Stimulated activated CD4-positive, alpha-beta T cell treated with anti-CD3 and anti-CD28 coated beads, TNF-alpha, amount 100 ng/mL, for 4 hours (primary cell): ENCODE data around the gene MALSU1.

Source experiments
- DNase-seq, 3 experiments: peaks; one replicate each; pipeline ENCODE4 v3.0.0-alpha.2; 2020; ENCODE audit warnings: low read depth in 3 of 3

MALSU1 gene

DNA sequence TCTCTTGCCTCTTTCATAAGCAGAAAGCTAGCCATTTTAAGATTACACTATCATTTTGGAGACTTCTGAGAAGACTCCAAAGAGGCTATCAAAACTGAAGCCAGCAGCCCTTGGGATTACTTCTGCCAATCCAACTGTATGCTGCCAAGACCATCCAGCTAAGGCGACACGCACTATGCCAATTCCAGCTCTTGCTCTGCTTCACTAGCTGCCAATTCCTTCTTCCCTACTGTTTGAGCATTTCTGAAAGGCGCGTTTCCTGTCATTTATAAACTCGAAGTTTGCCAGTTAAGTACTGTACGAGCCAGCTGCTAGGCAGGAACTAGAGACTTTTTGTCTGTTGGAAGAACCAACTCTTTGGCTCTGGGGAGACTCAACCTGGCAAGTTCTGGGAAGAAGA is 36.5 kb downstream of the MALSU1 start:
- no peak for DNase-seq

DNA sequence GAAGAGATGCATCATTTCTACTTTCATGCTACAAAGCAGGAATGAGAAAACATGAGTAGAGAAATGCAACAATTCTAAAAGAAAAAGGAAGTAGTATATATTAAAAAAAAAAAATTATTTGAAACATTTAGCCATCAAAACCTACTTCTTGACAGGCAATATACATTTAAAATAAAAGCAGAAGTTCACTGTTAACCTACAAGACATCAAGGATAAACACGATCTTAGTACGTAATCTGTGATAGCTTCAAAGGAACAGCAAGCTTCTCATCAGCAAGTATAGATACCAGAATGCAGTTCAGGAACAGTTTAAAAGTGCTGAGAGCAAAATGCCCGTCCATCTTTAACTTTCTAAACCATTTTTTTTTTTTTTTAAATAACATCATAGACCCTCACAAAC is 36.9 kb downstream of the MALSU1 start:
- no peak for DNase-seq

DNA sequence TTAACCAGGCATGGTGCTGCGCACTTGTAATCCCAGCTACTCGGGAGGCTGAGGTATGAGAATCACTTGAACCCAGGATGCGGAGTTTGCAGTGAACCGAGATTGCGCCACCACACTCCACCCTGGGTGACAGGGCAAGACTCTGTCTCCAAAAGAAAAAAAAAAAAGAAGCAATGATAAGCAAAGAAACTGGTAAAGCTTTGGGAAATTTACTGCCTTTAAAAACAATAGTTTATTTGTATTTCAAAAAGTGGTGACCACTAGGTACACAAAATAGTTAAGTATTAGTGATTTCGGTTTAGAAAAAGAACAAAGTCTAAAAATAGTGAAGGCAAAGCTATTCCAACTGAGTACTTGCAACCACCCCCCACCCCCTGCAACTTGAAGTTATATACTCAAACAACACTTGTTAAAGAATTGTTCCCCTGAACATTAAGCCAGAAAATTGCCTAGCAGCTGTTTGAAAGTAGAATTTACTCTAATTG is 37.7 kb downstream of the MALSU1 start:
- no peak for DNase-seq

DNA sequence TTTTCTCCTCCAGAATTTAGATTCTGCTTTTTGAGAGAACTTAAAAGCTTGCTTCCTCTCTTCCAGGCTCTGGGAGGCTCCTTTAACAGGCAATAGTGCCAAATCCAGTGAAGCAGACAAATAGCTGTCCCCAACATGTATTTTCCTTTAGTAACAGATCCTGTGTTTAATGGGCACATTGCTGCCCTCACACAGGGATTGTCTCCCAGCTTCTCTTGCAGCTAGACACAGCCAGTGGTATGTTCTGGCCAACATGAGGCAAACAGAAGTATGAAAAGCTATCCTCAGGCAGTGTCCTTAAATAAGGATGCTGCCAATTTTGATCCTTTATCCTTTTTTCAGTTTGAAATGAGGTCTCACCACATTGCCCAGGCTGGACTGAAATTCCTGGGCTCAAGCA is 38.2 kb downstream of the MALSU1 start:
- DNase-seq, result no peak

DNA sequence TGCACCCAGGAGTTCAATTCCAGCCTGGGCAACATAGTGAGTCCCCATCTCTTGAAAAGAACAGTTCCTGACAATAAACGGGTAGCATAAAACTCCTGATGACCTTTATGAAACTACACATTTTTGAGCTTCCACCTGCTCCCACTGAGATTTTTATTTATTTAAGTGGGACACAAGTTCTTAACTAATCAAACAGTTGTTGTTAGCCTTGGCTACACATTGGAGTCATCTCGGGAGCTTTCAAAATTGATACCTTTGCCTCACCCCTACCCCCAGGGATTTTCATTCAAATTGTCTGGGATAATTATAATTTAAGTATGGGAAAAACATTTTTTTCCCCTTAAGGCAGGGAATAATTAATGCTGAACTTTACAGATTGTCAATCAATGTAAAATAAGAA is 39.3 kb downstream of the MALSU1 start:
- DNase-seq, result no peak

DNA sequence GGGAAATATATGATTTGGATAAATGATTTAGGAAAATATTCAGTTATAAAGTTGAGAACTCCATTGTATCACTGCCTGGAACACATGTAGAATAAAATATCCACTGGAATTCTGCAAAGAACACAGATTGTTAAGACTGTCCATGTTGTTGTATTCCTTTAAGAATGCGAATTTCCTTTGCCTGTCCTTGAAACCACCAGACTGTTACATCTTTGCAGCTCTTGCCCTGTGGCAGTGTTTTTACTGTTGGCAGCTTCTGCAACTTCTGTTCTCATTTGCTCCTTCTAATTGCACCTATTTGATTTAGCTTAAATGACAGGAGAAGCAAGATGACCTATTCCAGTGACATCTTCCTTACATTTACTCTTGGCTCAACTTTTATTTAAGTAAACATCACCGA is 39.7 kb downstream of the MALSU1 start:
- DNase-seq, result no peak

DNA sequence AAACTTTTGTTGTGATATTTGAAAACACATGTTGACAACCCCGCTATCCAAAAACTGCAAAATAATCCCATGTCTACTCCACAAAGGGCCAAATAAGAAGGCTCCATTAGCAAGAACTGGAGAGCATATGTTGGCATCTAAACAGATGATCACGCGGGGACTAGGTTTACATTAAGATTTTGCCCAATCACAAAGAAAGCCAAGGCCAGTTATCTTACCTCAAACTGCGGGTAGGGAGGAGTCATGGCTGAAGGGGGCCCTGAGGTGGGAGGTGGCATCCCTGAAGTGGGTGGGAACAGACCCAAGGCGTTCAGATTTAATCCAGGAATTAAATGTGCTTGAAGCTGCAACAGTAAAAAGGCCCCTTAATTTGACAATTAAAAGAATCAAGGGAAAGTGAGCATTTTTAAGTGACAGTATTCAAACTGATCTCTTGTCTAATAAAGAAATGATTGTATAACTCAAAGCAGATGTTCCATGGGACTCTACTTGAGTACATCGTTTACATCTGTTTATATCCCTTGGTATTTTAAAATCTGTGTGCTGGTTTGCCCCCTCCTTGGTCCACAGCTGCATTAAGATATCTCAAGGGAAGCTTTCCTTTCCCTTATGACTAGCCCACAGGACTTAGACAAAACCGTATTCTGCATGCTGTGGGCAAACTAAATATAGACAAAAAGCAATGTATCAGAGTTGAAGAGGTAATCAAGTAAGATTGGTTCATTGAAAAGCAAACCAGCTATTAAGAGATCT is 42.9 kb downstream of the MALSU1 start:
- no peak for DNase-seq

DNA sequence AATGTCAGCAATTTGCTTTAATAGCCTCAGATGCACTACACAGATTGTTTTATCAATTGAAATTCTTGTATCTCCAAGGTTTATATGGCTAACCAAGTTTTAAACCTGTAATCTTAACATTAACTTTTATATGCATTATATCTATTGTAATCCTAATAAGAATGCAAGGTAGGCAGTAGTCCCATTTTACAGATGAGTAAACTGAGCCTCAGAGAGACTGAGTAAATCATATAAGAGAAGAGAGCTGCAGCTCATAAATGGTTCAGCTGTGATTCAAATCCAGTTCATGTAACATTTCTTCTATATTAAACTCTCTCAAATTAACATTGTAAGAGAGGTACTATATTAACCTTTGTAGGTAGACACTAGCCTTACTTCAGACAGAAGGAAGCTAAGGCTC is 44.0 kb downstream of the MALSU1 start:
- DNase-seq, result no peak

DNA sequence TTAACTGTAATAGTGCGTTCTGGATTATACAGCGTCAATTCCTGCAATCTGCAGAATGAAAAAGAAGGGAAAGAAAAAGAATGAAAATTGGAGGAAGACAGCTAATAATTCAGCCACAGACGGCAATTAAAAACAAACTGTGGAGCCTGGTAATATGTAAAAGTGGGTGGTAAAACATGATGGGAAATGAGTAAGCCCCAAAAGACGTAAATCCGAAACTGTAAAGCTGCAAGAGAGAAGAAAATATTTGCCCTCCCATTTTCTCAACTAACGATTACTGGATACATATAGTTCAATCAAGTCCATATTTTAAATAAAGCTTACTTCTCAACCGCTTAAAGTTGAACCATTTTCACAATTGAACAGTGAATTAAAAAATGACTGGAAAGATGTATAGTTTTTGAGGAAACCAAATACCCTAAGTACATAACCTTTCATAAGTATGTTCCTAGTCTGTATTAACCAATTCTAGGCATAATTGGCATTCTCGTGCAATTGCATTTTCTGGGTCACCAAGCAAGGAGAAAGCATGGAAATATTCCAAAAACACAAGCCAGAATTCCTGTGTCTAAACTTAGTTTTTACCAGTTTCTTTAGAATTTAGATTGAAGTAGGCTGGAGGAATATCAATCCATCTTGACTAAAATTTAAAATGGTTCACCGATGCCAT is 44.8 kb downstream of the MALSU1 start:
- DNase-seq, result no peak

DNA sequence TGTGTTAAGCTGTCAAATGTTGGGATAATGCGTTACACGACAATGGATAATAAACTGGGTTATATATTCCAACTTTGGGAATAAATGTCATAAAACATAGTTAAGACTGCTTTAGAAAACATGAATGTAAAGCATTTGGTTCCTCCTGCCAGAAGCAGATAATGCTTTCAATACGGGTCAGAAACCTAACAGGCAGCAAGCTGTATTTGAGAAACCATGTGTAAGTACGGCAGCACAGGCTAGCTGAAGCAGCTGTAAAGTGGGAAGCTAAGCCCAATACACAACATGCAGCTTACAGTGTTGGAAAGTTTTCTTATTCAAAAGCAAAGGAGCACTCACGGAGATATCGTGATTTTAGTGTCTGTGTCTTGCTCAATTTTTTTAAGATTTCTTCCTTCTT is 46.5 kb downstream of the MALSU1 start:
- DNase-seq, result no peak

DNA sequence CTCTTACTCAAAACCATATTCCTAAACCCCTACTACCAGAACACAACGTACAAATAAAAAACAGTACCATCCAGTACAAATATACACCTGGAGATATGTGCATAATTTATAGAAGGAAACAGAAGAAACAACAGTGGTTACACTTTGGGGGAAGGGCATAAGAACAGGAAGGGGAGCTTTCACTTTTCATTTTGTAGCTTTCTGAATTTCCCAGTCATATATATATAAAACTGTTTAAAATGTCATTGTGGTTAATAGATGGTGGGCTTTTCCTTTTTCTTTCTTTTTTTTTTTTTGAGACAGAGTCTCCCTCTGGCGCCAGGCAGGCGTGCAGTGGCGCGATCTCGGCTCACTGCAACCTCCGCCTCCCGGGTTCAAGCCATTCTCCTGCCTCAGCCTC is 47.2 kb downstream of the MALSU1 start:
- DNase-seq, result no peak

DNA sequence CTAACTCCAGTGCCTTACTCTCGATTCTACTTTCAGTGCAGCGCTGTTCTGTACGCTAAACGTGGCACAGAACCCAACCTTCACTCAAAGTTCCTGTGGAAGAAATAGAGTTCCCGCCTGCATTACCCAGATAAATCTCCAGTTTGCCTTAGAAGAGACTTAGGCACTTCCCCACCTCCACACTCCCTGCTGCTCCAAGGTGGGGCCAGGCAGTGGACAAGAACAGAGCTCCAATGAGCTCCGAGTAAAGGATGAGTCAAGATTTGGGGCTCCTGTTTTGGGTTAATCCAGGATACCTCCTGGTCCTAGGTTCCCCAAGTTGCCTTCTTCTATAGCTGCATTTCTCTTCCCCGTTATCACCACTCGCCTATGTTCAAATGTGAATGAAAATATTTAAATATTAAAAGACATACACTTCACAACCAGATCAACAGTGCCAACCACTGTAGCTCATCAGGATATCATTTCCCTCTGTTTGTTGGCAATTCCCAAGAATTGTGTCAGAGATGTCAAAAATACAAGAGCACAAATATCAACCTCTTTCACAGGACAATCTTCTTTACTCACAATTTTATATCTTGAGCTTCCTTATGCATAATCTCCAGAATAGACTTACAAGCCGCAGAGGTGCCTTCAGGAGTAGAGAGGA is 48.0 kb downstream of the MALSU1 start:
- no peak for DNase-seq

DNA sequence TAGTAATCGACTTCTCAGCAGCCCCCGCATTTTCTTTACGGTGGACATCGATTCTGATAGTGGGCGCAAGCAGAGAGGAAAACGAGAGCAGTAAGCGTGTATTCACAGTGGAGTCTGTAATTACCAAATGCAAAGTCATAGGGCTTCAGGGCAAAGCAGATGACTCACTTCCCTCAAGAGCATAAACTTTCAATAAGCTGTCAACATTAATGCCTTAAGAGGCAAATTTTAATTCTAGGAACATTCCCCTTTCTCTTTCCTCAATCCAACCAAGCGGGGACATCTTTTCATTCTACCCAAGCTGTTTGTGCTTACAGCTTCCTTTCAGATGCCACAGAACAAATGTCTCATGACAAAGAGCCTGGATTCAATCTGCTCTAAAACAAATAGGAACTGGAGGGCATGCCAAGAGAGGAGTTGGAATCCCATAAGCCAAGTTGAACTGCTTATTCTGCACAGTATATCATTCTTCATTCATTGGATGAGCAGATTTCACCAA is 48.6 kb downstream of the MALSU1 start:
- no peak for DNase-seq

DNA sequence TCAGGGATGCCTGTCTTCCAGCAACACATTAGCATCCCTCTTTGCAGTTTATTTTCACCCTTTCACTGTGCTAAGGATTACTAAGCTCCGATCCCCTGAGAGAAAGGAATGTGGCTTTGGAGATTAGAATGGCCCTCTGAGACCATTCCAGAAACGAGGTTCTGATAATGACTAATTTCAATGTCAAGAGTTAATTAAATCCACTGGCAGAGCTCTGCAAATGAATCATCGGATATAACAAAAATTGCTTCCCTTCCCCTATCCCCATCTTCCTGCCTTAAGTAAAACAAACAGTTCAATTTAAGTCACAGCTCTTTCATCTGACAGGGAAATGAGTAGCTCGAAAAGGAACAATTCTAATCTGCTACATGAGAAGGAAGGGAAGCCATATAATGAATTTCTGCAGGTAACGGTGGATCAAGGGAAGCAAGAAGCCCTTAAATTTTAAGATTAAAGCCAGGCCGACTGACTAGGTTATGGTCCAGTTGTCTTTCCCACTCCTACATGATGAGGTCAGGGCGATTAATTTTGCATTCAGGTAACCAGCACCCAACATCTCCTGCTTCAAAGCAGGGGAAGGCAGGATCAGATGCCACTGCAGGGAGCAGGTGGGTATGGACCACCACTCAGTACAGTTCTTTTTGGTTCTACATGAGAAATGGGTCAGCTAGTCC is 50.5 kb downstream of the MALSU1 start:
- no peak for DNase-seq

DNA sequence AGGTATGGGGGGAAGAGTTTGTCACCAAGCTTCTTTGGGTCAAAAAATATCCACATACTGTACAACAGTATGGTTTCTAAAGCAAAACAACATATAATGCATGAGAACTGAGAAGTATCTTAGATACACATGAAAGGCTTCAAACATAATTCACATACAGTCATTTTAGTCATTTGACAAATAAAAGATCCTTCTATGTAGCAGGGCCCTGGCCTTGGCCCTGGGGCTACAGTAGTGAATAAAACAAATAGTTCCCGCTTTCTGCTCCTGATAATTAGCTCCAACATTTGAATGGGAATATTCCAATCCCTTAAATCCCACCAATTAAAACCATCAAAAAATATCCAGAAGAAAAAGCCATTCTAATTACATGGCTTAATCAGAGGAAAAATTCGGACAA is 51.3 kb downstream of the MALSU1 start:
- DNase-seq, result no peak

DNA sequence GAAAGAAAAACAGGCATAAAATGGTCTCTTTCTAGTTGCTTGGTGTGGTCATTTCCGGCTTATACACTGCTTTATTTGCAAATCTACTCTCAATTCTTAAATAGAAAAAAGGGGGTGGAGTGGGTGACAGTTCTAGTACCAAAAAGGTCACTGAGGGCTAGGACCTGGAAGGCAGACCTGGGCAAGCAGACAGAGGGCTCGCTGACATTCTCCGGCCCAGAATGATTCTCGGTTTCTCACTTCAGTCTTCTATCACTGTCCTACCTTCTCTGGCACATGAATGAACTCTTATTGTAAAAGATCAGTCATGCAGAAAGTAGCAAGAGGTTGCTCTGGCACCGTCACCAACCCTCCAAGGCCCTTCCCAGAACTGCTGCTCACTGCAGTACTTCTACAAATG is 54.0 kb downstream of the MALSU1 start:
- DNase-seq, result no peak

DNA sequence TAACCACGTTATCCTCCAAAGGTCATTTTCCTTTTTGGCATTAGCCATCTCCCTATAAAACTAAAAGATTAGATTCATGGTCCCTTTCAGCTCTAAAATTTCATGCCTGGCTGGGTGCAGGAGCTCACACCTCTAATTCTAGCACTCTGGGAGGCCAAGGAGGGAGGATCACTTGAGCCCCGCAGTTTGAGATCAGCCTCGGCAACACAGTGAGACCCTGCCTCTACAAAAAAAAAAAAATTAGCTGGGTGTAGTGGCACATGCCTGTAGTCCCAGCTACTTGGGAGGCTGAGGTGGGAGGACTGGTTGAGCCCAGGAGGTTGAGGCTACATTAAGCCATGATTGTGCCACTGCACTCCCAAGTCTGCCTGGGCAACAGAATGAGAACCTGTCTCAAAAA is 57.0 kb downstream of the MALSU1 start:
- no peak for DNase-seq

DNA sequence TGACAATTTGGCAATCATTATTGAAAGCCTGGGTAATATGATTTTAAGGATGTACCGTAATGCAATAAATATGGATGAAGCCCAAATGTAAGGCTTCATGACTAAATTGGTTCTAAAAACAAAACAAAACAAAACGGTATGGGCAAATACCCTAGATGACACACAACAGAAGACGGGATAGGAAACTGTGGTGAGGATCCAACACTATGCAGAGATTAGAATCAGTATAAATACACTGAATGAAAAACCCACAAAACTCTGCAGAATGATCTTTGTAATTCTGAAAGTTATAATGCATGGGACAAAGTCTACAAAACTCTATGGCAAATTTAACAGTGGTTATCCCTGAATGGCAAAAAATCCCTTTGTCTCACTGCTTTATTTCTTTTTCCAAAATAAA is 57.6 kb downstream of the MALSU1 start:
- DNase-seq, result no peak

DNA sequence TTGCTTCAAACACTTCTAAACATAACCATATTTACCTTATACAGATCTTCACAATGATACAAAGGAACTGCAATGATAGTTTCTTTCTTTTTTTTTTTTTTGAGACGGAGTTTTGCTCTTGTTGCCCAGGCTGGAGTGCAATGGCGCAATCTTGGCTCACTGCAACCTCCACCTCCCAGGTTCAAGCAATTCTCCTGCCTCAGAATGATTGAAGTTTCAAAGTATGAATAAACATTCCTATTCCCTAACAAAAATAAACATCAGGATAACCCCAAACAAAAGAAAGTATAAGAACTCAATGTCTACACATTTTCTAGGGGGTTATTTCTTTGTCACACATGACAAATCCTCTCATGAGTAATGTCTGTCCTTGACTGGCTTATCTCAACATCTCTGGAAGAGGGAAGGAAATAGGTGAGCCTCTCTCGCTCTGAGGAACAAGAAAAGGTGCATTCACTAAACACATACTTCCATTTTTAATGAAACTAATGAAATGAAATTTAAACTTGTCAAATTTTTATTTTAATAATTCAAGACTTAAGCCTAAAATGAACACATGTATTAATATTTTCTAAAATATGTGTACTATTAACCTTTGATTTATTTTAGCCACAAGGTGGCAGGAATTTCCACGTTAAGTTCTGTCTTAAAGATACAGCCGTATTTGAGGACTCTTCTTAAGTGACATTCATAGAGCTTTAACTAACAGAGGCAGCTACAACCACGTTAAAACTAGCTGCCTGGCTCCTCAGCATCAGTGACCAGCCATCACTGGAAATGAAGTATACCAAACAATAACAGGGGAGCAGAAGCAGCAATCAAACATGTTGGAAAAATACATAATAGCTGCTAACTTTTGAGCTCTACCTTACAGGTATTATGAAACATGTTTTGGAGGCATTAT is 58.3 kb downstream of the MALSU1 start:
- no peak for DNase-seq

DNA sequence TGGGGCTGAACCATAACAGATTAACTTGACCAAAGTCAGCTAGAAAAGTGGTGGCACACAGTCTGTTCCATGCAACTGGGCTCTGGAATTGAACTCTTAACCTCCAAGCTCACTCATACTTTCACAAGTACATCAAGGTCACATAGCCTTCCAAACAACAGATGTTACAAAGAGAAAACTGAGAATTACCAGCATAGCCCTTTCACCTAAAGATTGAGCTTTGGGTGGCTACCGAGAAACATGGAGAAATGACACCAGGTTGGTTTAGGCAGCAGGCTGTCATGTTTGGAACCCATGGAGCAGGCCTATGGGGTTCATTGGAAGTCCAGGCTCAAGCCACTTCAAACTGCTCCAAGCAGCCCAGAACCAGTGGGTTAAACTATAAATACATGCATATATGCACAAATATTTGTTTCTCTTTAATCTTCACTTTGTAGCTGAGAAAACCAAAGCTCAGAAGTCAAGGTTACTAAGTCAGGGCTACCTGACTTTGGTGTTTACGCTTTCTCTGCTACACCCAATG is 59.1 kb downstream of the MALSU1 start:
- DNase-seq, result no peak
